Amniotic stem cell (primary cell): ENCODE results near the gene KIF5C.

Experiments
- DNase-seq: peaks from one replicate; lab custom pipeline; 2025; lab: John Stamatoyannopoulos, UW

KIF5C gene

GRCh38 chr2:148924514-148925178 lies 49.6 kb downstream of the KIF5C start:
- no peak for DNase-seq

- DNase-seq, result no peak
These were observed 51.4 kb downstream of the KIF5C start for GRCh38 chr2:148926291-148926961.

DNA sequence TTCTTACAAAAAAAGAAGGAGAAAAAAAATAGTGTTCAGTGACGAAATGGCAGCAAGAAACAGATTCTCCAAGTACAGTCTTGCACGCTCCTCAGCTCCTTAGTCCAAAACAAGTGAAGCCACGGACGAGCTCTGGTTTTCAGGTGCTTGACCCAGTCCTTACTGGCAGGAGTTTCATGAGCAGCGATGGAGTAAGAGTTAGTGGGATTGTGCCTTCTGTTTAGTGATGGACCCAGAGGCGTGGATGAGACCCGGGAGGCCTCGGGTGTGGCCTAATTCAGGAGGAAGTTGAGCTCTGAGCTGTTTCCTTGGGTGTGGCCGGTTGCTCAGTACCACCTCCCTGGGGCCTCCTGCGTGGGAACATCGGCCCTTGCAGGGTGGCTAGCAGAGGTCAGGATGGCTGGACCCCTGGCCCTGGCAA lies 52.0 kb downstream of the KIF5C start:
- no peak for DNase-seq

GRCh38 chr2:148928395-148928794 lies 53.4 kb downstream of the KIF5C start:
- no peak for DNase-seq

GRCh38 chr2:148930046-148930775 lies 55.2 kb downstream of the KIF5C start:
- DNase-seq, result no peak

- no peak for DNase-seq
These were observed 57.5 kb downstream of the KIF5C start for GRCh38 chr2:148932536-148932935.

- no peak for DNase-seq
These were observed 58.4 kb downstream of the KIF5C start for GRCh38 chr2:148933456-148933855.

GRCh38 chr2:148935791-148936190 lies 60.8 kb downstream of the KIF5C start:
- DNase-seq, result no peak

DNA sequence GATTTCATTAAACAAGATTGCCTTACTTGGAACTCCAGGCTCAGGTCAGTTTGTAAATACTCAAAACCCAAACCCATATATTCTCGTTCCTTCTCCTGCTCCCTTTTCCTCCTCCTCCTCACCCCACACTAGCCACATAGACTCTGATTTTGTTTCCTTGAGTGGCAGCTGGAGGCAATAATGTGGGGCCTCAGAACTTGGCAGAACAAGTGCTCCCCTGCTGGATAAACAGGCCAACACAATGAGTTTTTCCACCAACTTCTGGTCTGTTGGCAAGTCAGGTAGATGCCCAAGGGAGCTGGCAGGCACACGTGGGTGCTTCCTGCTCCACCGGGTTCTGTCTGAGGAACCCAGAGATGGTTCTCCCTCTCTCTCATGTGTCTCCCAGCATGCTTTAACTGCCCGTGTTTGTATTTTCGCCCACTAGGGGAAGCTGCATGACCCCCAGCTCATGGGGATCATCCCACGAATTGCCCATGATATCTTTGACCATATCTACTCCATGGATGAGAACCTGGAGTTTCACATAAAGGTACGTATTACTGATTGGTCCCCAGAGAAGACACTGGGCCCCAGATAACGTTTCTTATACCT lies 61.9 kb downstream of the KIF5C start:
- no peak for DNase-seq

- DNase-seq, result no peak
These were observed 64.2 kb downstream of the KIF5C start for GRCh38 chr2:148939271-148939670.

- DNase-seq, result no peak
These were observed 68.1 kb downstream of the KIF5C start for GRCh38 chr2:148943097-148943496.

DNA sequence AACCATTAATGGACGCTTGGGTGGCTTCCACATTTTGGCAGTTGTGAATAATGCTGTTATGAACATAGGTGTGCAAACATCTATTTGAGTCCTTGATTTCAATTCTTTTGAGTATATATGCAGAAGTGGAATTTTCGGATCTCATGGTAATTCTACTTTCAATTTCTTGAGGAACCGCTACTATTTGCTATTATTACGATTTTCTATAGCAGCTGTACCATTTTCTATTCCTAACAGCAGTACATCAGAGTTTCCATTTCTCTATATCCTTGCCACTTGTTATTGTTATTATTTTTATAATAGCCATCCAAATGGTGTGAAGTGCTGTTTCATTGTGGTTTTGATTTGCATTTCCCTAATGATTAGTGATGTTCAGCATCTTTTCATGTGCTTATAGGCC lies 69.5 kb downstream of the KIF5C start:
- no peak for DNase-seq

DNA sequence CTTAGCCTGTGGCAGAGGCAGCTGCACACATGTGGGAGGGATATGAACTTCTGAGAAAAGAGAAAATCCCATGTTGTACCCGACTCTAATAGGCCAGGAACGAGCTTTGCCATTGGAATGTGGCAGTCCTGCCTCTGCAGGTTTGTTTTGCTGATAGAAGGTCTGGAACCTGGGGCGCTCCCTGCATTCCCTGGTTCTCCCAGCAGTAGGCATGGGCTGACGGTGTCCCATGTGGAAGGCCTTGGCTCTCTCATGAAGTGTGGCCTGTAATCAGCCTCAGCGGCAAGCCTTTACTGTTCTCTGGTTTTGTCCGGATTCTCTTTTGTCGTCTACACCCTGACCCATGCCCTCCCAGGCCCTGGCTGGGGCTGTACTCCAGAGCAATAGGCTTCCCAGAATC lies 72.3 kb downstream of the KIF5C start:
- DNase-seq, result no peak

GRCh38 chr2:148948868-148949267 lies 73.8 kb downstream of the KIF5C start:
- no peak for DNase-seq

GRCh38 chr2:148949348-148949747 lies 74.3 kb downstream of the KIF5C start:
- DNase-seq, result no peak

GRCh38 chr2:148952621-148953020 lies 77.6 kb downstream of the KIF5C start:
- no peak for DNase-seq

DNA sequence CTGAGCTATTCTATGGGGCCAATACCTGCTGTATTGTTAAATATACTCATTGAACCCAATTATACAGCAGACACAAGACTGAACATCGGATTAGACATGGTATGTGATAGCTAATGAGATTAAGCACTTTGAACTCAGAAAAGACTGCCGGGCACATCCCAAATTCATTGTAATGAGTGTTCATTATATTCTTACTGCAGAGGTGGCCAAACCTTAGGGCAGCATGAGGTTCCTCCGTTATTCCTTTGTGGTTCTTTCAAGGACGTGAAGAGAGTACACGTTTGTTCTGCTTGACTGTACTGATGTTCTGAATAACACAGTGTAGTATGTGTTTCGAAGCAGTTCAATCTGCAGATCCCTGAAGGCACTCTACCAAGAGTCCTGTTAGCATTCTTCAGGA lies 78.4 kb downstream of the KIF5C start:
- DNase-seq, result no peak

DNA sequence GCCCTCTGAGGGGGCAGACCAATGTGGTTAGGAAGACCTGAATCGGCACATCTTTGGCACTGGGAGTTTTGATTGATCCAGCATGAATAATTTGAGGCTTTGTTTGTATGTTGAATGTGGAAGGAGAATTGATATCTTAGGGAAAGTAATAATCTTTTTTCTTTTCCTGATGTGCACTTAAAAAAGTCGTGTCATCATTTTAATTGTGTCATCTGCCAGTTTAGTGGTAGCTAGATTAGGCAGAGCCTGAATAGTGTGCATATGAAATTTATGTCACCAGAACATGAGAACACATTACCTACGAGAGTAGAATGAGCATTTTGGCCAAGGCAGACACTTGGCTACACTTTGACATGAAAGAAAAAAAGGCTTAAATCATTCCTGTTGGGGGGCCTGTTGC lies 79.5 kb downstream of the KIF5C start:
- no peak for DNase-seq

- no peak for DNase-seq
These were observed 80.8 kb downstream of the KIF5C start for GRCh38 chr2:148955798-148956197.

DNA sequence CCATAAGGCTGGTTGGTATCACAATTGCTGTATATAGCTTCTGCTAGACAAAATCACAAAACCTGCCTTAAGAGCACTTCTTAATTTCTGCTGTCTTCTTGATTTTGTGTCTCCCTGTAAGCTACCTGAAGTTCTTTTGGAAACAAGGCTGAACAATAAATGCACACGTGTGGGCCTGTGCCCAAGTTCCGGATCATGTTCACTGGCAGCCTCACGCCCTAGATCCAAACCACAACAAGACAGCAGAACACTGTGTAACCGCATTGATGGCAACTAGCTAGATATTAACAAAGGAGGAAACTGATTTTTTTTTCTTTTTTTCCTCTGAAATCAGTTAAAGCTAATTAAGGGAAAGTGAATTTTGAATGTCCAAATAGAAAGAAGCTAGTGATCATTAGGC lies 82.0 kb downstream of the KIF5C start:
- DNase-seq, result no peak

- DNase-seq, result no peak
These were observed 84.7 kb downstream of the KIF5C start for GRCh38 chr2:148959745-148960144.

DNA sequence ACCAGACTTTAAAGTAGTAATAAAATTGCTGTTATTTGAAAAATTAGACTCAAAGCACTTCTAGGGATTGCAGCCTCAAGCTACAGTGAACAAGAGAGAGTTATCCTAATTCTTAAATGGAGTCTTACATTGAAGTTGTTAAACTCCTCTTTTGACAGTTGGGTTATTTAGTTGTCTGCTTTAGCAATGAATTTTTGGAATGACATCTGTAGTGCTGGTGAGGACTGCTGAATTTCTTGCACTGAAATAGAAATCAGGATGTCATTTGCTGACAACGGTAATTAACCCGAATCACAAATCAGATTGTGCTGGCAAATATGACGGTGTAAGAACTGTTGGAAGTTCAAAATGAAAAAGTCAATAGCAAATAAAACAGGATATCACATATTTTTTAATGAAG lies 85.5 kb downstream of the KIF5C start:
- no peak for DNase-seq

- no peak for DNase-seq
These were observed 88.4 kb downstream of the KIF5C start for GRCh38 chr2:148963461-148963860.
